ENCODE results near the gene PRLR.
"Not testable (repeated sequence)": the region's sequence is repeated elsewhere in the genome, so short reads cannot be mapped to it uniquely, and the experiment has no call there.

PRLR gene

DNA sequence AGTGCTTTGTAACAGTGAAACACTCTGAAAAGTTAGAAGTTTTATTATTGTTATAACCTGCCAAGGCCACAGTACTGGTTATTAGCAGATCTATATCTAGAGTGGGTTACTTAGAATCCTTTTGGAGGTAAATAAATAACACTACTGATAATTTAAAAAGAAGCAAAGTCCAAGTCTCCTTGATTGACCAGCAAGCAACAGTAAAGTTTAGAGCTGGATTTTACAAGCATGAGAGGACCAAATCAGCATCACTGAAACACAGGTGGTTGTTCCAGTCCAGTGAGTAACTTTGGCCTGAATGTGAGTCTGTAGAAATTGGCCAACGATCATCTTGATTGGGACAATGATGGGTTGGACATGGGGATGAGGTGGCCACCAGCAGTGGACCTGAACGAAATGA lies 105.4 kb downstream of the PRLR start:
- H3K4me3 ChIP-seq (ENCODE audit: low read length) = no peak overlapping the region
- no peak for TF ChIP-seq ZNF274 (IDR thresholded peaks at IDR 0.05; ENCODE audit: low read depth, low read length)

GRCh38 chr5:35122819-35123218 lies 107.5 kb downstream of the PRLR start:
- no peak for TF ChIP-seq ZNF274 (IDR thresholded peaks at IDR 0.05; ENCODE audit: low read depth, low read length)
- H3K4me3 ChIP-seq (ENCODE audit: low read length) = no peak overlapping the region

DNA sequence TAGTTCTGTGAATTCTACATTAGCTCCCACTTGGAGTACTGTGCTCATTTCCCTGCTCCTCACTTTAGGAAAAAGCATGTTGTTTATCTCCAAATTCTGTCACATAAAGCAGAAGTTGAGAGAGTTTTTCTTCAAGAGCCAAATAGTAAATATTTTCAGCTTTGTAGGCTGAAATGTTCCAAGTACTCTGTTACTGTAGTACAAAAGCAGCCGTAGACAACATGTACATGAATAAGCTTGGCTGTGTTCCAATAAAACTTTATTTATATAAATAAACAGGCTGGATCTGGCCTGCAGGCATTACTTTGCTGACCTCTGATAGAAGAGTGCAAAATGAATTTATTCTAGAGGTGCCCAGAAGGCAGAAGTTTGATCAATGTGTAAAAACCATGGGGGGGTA lies 109.6 kb downstream of the PRLR start:
- H3K4me3 ChIP-seq (ENCODE audit: low read length) = no peak overlapping the region
- no peak for TF ChIP-seq ZNF274 (IDR thresholded peaks at IDR 0.05; ENCODE audit: low read depth, low read length)

DNA sequence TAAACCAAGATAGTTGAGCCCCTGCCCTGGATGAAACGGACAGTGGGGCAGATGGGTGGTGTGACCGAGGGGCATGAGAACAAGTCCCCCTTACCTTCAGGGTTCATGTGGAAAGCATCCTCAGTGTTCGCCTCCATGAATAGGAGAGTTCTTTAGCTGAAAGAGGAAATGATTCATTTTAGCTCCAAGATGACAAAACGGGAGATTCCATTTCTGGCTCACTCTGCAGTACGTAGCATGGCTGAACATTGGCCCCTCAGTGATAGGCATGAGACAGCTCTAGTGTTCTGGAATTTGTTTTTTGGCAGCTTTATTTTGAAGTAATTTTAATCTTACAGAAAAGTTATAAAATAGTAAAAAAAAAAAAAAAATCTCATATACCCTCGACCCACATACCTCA lies 112.3 kb downstream of the PRLR start:
- H3K4me3 ChIP-seq (ENCODE audit: low read length) = no peak overlapping the region
- TF ChIP-seq ZNF274 (IDR thresholded peaks at IDR 0.05; ENCODE audit: low read depth, low read length) = no peak

- no peak for TF ChIP-seq ZNF274 (IDR thresholded peaks at IDR 0.05; ENCODE audit: low read depth, low read length)
- no peak overlapping the region for H3K4me3 ChIP-seq (ENCODE audit: low read length)
Observed at GRCh38 chr5:35115920-35116319, 114.4 kb downstream of the PRLR start.

- TF ChIP-seq ZNF274 (IDR thresholded peaks at IDR 0.05; ENCODE audit: low read depth, low read length) = no peak
- H3K4me3 ChIP-seq (ENCODE audit: low read length) = no peak overlapping the region
Observed at GRCh38 chr5:35114698-35115097, 115.6 kb downstream of the PRLR start.

GRCh38 chr5:35112300-35112699 lies 118.0 kb downstream of the PRLR start:
- H3K4me3 ChIP-seq (ENCODE audit: low read length) = no peak overlapping the region
- no peak for TF ChIP-seq ZNF274 (IDR thresholded peaks at IDR 0.05; ENCODE audit: low read depth, low read length)

DNA sequence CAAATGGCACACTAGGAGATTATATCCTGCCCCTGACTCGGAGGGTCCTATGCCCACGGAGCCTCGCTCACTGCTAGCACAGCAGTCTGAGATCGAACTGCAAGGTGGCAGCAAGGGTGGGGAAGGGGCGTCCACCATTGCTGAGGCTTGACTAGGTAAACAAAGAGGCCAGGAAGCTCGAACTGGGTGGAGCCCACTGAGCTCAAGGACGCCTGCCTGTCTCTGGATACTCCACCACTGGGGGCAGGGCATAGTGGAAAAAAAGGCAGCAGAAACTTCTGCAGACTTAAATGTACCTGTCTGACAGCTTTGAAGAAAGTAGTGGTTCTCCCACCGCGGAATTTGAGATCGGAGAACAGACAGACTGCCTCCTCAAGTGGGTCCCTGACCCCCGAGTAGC lies 125.7 kb downstream of the PRLR start:
- not testable (repeated sequence) for H3K4me3 ChIP-seq (ENCODE audit: low read length)

- no peak overlapping the region for H3K4me3 ChIP-seq (ENCODE audit: low read length)
- no peak for TF ChIP-seq ZNF274 (IDR thresholded peaks at IDR 0.05; ENCODE audit: low read depth, low read length)
Observed at GRCh38 chr5:35103637-35104299, 126.5 kb downstream of the PRLR start.

GRCh38 chr5:35101720-35102119 lies 128.6 kb downstream of the PRLR start:
- H3K4me3 ChIP-seq (ENCODE audit: low read length) = not testable (repeated sequence)

- H3K4me3 ChIP-seq (ENCODE audit: low read length) = no peak overlapping the region
- no peak for TF ChIP-seq ZNF274 (IDR thresholded peaks at IDR 0.05; ENCODE audit: low read depth, low read length)
Observed at GRCh38 chr5:35101016-35101415, 129.3 kb downstream of the PRLR start.

GRCh38 chr5:35098214-35098613 lies 132.1 kb downstream of the PRLR start:
- no peak for TF ChIP-seq ZNF274 (IDR thresholded peaks at IDR 0.05; ENCODE audit: low read depth, low read length)
- no peak overlapping the region for H3K4me3 ChIP-seq (ENCODE audit: low read length)

GRCh38 chr5:35096932-35097331 lies 133.4 kb downstream of the PRLR start:
- no peak for TF ChIP-seq ZNF274 (IDR thresholded peaks at IDR 0.05; ENCODE audit: low read depth, low read length)
- H3K4me3 ChIP-seq (ENCODE audit: low read length) = no peak overlapping the region

GRCh38 chr5:35096216-35096615 lies 134.1 kb downstream of the PRLR start:
- TF ChIP-seq ZNF274 (IDR thresholded peaks at IDR 0.05; ENCODE audit: low read depth, low read length) = no peak

GRCh38 chr5:35095366-35095765 lies 134.9 kb downstream of the PRLR start:
- TF ChIP-seq ZNF274 (IDR thresholded peaks at IDR 0.05; ENCODE audit: low read depth, low read length) = no peak

More at GRCh38 chr5:35096216-35096615, 134.1 kb downstream of the PRLR start:
- no peak overlapping the region for H3K4me3 ChIP-seq (ENCODE audit: low read length)

GRCh38 chr5:35094948-35095347 lies 135.3 kb downstream of the PRLR start:
- no peak overlapping the region for H3K4me3 ChIP-seq (ENCODE audit: low read length)
- TF ChIP-seq ZNF274 (IDR thresholded peaks at IDR 0.05; ENCODE audit: low read depth, low read length) = no peak

More at GRCh38 chr5:35095366-35095765, 134.9 kb downstream of the PRLR start:
- H3K4me3 ChIP-seq (ENCODE audit: low read length) = no peak overlapping the region

All from GM08714 (cell line).